Loucy (cell line): ENCODE results near the gene ACCS.

Experiments
- H2AFZ ChIP-seq: fragments of 200-600 bp; sonication (generic); 2 replicates; pipeline ENCODE4 v1.6.0; 2016; ENCODE audit warnings: antibody characterized with exemption, mild to moderate bottlenecking, low read length, moderate library complexity
- H3F3A ChIP-seq: fragments of 200-600 bp; 2 replicates; pipeline ENCODE4 v1.6.0; 2016; ENCODE audit warnings: antibody characterized with exemption, low read depth, mild to moderate bottlenecking
- H3K27me3 ChIP-seq: fragments of 200-600 bp; sonication (generic); 2 replicates; pipeline ENCODE4 v1.6.1; 2014; ENCODE audit warnings: low read length, mild to moderate bottlenecking; ENCODE audit not compliant: insufficient read depth, poor library complexity, severe bottlenecking
- H3K36me3 ChIP-seq: fragments of 200-600 bp; sonication (generic); 2 replicates; pipeline ENCODE4 v1.6.1; 2016; ENCODE audit warnings: low read length; ENCODE audit not compliant: insufficient read depth
- H3K4me1 ChIP-seq: fragments of 200-600 bp; sonication (generic); 2 replicates; pipeline ENCODE4 v1.5.1; 2014; ENCODE audit warnings: low read length, mild to moderate bottlenecking; ENCODE audit not compliant: insufficient read depth, poor library complexity, severe bottlenecking
- H3K4me2 ChIP-seq: fragments of 200-600 bp; sonication (generic); 2 replicates; pipeline ENCODE4 v1.6.0; 2014; ENCODE audit warnings: antibody characterized with exemption, low read length, low read depth, mild to moderate bottlenecking; ENCODE audit not compliant: poor library complexity, severe bottlenecking
- H3K4me3 ChIP-seq: fragments of 200-600 bp; sonication (generic); 2 replicates; pipeline ENCODE4 v1.5.1; 2014; ENCODE audit warnings: low read length, mild to moderate bottlenecking, mixed read lengths; ENCODE audit not compliant: poor library complexity, severe bottlenecking
- H3K79me2 ChIP-seq: fragments of 200-600 bp; sonication (generic); 2 replicates; pipeline ENCODE4 v1.6.1; 2014; ENCODE audit warnings: low read length; ENCODE audit not compliant: insufficient read depth
- H3K9ac ChIP-seq: fragments of 200-600 bp; sonication (generic); 2 replicates; pipeline ENCODE4 v1.6.0; 2014; ENCODE audit warnings: mild to moderate bottlenecking, low read depth, low read length, moderate library complexity; ENCODE audit not compliant: poor library complexity, severe bottlenecking
- H3K9me2 ChIP-seq: fragments of 200-600 bp; sonication (generic); replicated peaks from 2 replicates; pipeline ENCODE4 v1.6.1; 2016; ENCODE audit warnings: low read depth, low read length, mixed read lengths
- H3K9me3 ChIP-seq: fragments of 200-600 bp; sonication (generic); 2 replicates; pipeline ENCODE4 v1.6.1; 2014; ENCODE audit warnings: mild to moderate bottlenecking, antibody characterized with exemption, low read length, low read depth; ENCODE audit not compliant: insufficient read depth
- H4K20me1 ChIP-seq: fragments of 200-600 bp; sonication (generic); 2 replicates; pipeline ENCODE4 v1.6.0; 2014; ENCODE audit warnings: antibody characterized with exemption, low read length, mild to moderate bottlenecking; ENCODE audit not compliant: insufficient read depth, poor library complexity, severe bottlenecking
- CTCF ChIP-seq: fragments of 200-600 bp; sonication (generic); conservative IDR thresholded peaks from 2 replicates; pipeline ENCODE4 v1.5.1; 2014; ENCODE audit warnings: mild to moderate bottlenecking, antibody characterized with exemption, low read length
- EZH2phosphoT487 ChIP-seq: fragments of 200-600 bp; IDR thresholded peaks from 2 replicates; pipeline ENCODE4 v1.6.1; 2018; ENCODE audit warnings: antibody characterized with exemption, mild to moderate bottlenecking, moderate library complexity, borderline replicate concordance

ACCS gene

GRCh38 chr11:44130751-44131150 lies 64.7 kb downstream of the ACCS start:
- no peaks in the 10 kb centered on the region for H3F3A ChIP-seq
- no peak overlapping the region for H3K4me2 ChIP-seq
- no peaks in the 10 kb centered on the region for H3K27me3 ChIP-seq
- TF ChIP-seq CTCF (no peak), EZH2phosphoT487 (no peak)
- no peaks in the 10 kb centered on the region for H3K9me2 ChIP-seq
- H3K4me1 ChIP-seq: no peaks in the 10 kb centered on the region
- H3K9ac ChIP-seq: no peak overlapping the region
- H4K20me1 ChIP-seq: no peaks in the 10 kb centered on the region
- no peak overlapping the region for H2AFZ ChIP-seq
- peaks cover 78% of the 10 kb centered on the region; the same call in 1 of the 2 replicates for H3K36me3 ChIP-seq
- no peaks in the 10 kb centered on the region for H3K9me3 ChIP-seq
- no peak overlapping the region for H3K4me3 ChIP-seq
- no peaks in the 10 kb centered on the region for H3K79me2 ChIP-seq

- no peak overlapping the region for H3K4me3 ChIP-seq
- no peaks in the 10 kb centered on the region for H3K27me3 ChIP-seq
- H3F3A ChIP-seq: no peaks in the 10 kb centered on the region
- H3K4me1 ChIP-seq: no peaks in the 10 kb centered on the region
- H3K9ac ChIP-seq: no peak overlapping the region
- H3K9me3 ChIP-seq: no peaks in the 10 kb centered on the region
- H3K9me2 ChIP-seq: no peaks in the 10 kb centered on the region
- no peaks in the 10 kb centered on the region for H3K79me2 ChIP-seq
- no peaks in the 10 kb centered on the region for H4K20me1 ChIP-seq
- H3K36me3 ChIP-seq: peaks cover 56% of the 10 kb centered on the region; the same call in 1 of the 2 replicates
- TF ChIP-seq CTCF: peak; percentile 78
- no peak for TF ChIP-seq EZH2phosphoT487
- no peak overlapping the region for H3K4me2 ChIP-seq
- no peak overlapping the region for H2AFZ ChIP-seq
These were observed 67.4 kb downstream of the ACCS start for GRCh38 chr11:44133335-44133946.
